NCI-H1436 (cell line): Measurements from ENCODE around the gene MRM2.
A peak's percentile ranks its signal among the peaks of the same experiment; 100 is the strongest.

Source experiments
- DNase-seq: peaks from one replicate; lab custom pipeline; 2025; lab: John Stamatoyannopoulos, UW

MRM2 gene

DNA sequence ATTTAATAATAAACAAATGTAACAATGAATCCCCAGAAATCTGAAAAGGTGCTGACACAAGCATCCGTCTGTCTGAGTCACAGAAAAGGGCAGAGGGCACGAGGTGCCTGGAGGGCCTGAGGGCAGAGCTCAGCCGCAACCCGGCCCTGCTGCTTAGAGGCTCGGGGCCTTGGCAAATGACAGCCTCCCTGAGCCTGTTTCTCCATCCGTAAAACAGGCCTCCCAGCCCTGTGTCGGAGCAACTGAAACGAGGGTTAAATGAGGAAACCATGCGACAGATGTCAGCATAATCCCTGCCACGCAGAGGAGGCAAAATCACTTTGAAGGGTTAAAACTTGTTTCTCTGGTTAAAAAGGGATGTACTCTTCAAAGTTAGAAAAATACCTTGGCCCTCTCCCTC is 24.9 kb upstream of the MRM2 start:
- DNase-seq: no peak

- no peak for DNase-seq
Observed at GRCh38 chr7:2264158-2264557, 22.2 kb upstream of the MRM2 start.

GRCh38 chr7:2263176-2263575 is 21.2 kb upstream of the MRM2 start:
- DNase-seq: no peak

GRCh38 chr7:2261611-2262010 is 19.6 kb upstream of the MRM2 start:
- DNase-seq: no peak

GRCh38 chr7:2260820-2261219 is 18.8 kb upstream of the MRM2 start:
- DNase-seq: peak; percentile 34

DNA sequence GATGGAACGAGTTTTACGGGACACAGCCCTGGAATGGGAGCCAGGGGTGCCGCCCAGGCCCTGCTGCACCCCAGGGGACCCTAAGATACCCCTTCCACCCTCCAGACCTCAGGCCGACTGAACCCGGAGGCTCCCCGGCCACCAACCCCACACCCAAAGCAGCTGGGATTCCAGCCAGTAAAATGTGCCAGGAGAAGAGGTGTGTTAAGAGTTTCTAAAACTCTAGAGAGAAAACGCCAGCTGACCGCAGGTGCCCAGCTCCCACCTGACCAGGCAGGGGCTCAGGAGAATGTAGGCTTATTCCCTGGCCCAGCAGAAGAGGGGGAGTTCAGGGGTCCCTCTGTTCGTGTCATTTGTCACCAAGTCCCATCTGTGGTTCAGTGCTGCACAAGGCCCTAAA is 17.5 kb upstream of the MRM2 start:
- no peak for DNase-seq

DNA sequence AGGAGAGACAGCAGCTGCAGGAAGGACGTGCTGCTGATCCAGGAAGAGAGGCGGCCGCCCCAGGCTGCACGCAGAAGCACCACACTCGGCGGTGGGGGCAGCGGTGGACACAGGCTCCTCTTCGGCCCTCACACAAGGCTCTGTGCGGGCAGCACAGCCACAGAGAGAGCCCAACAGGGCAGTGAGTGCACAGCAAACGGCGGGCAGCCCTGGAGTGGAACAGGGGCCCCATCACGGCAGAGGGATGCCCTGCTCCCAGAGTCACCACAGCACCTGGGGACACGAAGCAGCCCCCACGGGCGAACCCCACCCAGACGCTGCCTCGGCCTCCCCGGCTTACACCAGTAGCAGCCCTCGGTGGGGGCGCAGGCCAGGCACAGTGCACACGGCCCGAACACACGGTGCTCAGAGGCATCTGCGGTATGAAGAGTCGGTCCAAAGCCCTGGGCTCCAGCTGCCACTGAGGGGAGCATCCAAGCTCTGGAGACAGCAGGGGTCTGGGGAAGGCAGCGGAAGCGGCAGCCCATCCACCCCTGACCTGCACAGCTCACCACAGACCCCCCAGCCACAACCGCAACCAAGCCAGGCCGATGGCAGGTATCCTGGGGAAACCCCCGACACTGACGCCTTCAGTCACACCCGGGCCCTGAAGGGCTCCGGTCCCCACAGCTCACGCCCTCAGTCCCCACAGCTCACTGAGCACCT is 16.8 kb upstream of the MRM2 start:
- DNase-seq: no peak

DNA sequence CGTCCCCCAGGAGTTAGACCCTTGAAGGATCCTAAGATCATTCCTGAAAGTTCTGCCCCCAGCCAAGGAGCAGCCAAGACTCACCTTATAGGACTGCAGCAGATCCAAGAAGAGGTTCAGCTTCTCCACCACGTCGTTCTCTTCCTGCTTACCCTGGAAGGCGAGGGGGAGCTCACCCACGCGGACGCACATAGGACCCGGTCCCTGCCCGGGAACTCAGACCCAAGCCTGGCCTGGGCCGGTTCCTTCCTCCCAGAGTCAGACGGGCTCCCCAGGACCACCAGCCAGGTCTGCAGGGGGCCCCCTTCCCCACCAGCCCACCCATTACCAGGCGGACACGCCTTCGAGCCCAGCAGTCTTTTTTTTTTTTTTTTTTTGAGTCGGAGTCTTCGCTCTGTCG is 15.6 kb upstream of the MRM2 start:
- no peak for DNase-seq

GRCh38 chr7:2257046-2257551 is 15.1 kb upstream of the MRM2 start:
- no peak for DNase-seq

DNA sequence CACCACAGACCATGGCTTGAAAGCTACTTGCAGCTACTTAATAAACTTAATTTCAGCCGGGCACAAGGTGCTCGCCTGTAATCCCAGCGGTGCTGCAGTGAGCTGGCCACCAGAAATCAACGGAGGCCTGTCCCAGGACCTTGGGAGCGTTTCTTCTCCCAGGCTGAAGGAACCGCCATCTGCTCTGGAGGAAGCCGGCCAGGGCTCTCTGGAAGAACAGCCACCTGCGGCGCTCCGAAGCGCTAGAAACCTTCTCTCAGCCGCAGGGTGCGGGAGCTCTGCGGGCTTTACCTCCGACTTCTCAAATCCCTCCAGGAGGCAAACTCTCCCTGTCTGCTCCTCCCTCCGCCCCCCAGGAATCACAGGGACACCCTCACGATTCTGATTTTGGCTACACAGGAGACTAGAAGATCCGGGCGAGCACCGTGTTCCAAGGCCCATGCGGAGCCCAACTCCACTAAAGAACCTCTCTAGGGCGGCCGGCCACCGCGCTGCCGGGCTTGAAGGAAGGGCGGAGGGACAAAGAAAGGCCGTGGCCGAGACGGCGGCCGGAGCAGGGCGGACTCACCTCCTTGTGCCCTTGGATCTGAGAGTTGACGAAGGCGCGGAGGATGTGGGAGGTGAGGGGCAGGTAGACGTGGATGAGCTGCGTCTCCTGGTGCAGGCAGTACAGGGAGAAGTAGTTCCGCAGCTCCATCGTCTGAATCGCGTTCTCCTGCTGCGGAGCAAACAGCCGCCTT is 14.5 kb upstream of the MRM2 start:
- no peak for DNase-seq

DNA sequence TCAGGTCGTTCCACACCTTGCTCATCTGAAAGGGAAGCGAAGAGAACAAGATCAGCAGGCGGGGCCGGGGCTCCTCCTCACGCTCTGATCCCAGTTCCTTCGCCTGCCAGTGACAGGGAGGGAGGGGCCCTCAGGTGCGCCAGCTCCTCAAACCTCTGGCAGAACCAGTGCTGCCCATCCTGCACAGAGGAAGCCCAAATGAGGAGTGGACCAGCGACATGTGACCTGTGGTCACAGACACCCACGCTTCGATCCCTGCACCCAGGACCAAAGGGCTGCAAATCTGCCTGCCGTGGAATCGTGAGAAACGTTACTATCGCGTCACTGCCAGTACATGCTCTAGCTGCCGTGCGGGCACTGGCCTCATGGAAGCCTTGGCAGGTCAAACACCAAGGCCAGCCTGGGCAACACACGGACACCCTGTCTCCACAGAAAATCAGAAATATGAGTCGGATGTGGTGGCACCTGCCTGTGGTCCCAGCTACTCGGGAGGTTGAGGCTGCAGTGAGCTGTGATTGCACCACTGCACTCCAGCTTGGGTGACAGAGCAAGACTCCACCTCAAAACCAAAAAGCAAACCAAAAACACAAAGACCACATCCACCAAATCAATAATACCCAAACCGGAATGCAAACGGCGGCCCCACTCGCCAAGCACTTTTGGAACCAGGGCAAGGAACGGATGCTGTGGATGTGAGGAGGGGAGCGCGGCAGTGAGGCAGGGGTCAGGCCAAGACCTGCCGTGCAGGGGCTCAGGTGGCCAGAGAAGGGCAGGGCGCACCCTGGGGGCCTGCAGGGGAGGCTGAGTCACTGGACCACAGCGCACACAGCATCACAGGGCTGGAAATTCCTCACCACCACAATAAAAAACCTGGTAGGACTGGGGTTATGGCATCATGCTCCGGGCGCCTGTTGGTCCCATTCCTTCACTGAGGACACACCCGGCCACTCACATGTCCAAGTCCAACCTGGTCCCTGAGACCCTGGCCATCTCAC is 13.4 kb upstream of the MRM2 start:
- no peak for DNase-seq

DNA sequence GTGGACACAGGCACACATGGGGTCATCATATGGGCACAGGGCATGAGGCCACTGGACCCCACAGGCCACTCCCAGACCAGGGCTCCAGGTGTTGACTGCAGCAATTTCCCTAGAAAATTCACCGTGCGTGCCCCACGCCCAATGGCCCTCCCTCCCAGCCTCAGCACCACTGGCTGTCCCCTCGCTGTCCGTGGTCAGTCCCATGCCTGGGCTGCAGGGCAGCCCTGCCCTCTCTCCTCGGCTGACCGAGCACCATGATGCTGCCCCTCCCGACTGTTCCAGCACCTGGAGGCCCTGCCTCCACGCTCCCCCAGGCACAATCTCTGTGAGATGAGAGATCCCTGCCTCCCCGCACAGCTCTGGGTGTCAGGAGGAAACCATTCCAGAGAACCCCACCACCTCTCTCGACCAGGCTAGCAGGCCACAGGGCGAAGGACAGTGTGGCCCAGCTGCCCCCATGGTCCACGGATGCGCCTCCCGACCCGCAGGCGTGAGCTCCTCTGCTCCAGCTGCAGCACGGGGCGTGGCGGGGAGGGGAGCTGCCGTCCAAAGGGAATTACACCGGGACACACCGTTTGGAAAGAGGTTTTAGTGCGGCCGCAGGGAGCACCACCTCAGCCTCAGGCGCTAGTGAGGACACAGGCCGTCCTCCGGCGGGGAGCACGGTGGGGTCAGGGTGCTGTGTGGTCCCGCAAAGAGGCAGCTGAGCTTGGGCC is 12.6 kb upstream of the MRM2 start:
- DNase-seq: no peak

DNA sequence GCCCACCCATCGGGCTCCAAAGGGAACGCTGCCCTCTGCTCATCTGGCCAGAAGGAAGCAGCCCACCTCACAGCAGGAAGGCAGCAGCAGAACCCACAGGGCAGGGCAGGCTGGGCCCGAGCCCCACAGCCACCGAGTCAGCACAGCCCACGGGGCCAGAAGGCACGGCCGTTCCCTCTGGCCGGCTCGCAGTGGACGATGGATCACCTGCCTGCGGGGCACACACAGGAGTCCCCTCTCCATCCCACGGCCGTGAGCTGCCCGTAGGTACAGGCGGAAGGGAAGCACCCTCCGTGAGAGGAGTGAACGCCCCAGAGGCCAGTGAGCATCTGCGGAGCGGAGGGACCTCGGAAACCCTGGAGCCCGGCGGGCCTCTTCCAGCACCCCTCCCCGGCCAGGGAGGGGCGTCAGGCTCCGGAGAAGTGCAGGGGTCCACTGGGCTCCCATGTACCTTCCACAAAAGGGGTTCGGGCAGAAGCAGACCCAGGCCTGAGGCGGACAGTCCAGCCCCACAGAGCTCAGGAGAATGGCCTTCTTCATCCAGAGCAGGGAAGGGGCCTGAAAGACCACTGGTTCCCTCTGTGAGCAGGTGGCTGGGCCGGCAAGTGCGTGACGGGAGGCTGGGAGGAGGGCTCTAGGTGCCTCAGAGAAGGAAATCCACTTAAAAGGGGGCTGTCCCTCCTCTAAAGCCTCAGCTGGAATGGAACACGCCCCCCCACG is 11.7 kb upstream of the MRM2 start:
- no peak for DNase-seq

DNA sequence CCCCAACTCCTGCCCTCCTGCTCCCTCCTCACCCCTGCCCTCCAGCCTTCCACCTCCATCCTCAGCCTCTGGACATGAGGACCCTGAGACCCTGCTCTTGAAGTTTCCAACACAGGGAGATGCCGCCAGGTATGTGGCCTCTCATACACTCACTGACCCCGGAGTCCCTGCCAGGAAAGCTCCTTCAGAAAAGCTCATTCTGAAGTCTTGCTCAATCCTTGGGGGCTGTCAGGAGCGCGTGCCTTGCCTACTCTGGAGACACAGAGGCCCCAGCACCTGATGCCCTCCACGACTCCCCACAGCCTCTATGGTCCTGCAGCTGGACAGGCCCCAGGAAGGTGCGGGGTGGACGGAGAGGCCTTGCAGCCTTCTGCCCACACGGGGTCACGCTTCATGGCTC is 11.0 kb upstream of the MRM2 start:
- no peak for DNase-seq

DNA sequence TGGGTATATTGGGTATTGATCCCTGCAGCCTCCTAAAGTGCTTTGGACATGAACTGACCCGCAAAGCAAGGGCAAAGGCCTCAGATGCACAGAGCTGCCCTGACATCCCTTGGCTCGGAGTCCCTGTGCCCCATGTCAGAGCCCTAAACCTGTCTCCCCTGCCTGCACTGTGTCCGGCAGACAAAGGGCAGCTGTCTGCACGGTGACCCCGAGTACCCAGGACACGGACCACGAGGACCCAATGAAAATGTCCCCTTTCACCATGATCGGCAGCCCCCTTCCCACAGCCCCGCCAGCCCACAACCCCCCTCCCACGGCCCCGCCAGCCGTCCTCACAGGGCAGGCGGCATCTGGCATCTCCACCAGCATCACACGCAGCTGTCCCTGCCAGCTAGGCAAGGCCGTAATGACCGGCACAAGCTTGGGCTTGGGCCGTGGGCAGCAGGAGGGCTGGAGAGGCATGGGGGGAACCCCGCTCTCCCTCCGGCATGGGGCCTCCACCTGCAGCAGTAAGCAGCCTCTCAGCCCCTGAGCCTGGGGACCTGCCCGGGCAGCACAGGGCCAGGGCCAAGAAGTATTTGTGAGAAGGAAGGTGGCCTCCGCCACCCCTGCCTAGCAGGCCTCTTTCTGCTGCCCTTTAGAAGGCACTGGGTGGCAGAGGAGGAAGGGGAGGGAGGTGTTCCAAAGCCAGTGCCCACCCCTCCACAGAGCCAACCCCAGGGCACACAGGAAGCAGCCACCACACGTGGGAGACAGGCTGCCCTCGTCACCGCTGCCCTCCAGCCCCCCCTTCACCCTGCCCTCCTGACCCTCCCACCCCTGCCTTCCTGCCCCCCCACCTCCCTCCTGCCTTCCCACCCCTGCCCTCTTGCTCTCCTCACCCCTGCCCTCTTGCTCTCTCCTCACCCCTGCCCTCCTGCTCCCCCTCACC is 10.1 kb upstream of the MRM2 start:
- no peak for DNase-seq

- DNase-seq: no peak
Observed at GRCh38 chr7:2251381-2251780, 9.4 kb upstream of the MRM2 start.

DNA sequence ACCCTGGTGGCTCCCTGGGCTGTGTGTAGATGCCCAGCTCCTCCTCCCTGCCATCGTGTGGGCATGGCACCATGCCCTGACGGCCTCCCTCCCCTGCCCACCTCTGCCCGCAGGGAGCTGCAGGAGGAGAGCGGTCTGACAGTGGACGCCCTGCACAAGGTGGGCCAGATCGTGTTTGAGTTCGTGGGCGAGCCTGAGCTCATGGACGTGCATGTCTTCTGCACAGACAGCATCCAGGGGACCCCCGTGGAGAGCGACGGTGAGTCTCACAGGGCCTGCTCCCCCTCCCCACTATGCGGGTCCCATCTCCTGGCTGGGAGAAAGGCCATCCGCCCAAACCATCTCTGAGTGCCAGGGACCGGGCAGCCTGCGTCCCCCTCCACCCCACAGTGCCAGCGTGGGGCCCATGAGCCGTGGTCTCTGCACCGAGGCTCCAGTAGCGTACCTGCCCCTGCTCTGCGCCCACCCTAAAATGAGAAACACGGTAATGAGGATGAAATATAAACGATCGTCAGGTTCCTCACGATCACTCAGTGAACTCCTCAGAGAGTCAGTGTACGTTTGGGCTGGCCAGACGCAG is 7.8 kb upstream of the MRM2 start:
- no peak for DNase-seq

DNA sequence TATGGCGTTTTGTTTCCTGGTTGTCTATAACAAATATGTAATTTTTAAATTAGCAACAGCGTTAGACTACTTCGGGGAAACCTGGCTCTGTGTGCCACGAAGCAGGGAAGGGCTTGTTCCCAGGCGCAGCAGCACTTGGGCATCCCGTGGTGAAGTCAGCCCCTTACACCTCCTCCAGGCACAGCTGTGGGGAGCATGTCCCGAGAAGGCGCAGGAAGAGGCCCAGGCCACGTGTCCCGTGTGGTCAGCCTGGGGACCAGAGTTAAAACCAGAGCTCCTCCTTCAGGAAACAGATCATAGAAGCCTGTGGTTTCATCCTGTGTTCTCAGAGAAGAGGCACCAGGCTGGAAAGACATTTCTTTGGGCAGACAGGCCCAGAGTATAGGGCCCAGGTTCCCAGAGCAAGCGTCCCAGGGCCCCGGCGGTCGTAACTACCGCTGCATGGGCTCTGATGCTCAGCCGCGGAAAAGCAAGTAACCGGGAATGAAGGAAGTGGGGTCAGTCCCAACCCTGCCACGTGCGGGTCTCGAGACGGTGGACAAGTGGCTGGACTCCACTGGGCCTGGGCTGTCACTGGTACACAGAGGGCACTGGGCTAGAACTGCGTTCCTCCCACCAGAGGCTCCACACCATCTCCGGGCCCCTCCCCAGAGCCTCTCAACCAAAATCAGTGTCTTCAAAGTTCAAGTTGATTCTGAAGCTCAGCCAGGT is 7.1 kb upstream of the MRM2 start:
- no peak for DNase-seq
